K562 treated with DMSO at 1 percent for 4 hours (cell line): Measurements from ENCODE around the gene IRF4. TPM values are rescaled to one million over a fixed set of nuclear protein-coding genes. Genes with fewer than 3 reads are reported as not detected.

Experiments used
- total RNA-seq: library from RNA; unstranded; fragments of 300-600 nt; gene quantifications from 2 replicates; pipeline ENCODE4 v1.2.3, GENCODE V29; 2022; ENCODE audit not compliant: insufficient read depth

Gene IRF4
- not detected in 2 replicates for total RNA-seq

GRCh38 chr6:391559-392440, at the start of gene IRF4:
Gene IRF4, plus strand, starts transcription at chr6:391752. Its CDS starts 1,401 bp downstream, at chr6:393153.

Other genes with a start within 250 kb of the IRF4 start
- 32.0 and 38.1 TPM in 2 replicates for gene DUSP22, start 99.3 kb upstream of the IRF4 start, total RNA-seq